Kidney (tissue), 14 donors: ENCODE data around the gene SCAMP5. TPM values are rescaled to one million over a fixed set of nuclear protein-coding genes. Genes with fewer than 3 reads are reported as not detected.

Source experiments
- DNase-seq, 5 donors: peaks; one replicate each; pipeline ENCODE4 v3.0.0-alpha.2; 2013 to 2020
- FAIRE-seq: peaks from 2 replicates; lab custom pipeline; 2012; peaks lifted over from hg19 to GRCh38; lab: Jason Lieb, UNC
- H3K27ac ChIP-seq, 2 donors: one replicate each; pipeline ENCODE4 v1.7.0; 2013; ENCODE audit warnings: low read depth in 2 of 2, low read length in 2 of 2, inconsistent platforms in 1 of 2
- H3K27me3 ChIP-seq: one replicate; pipeline ENCODE4 v1.7.1; 2013; ENCODE audit warnings: low read length, inconsistent platforms; ENCODE audit not compliant: control insufficient read depth, insufficient read depth
- H3K36me3 ChIP-seq, 3 donors: one replicate each; pipeline versions ENCODE4 v1.7.0 to v1.7.1; 2013; ENCODE audit warnings: low read length in 3 of 3, control low read depth in 1 of 3, inconsistent platforms in 1 of 3; ENCODE audit not compliant: insufficient read depth in 3 of 3, control insufficient read depth in 2 of 3
- H3K4me1 ChIP-seq, 3 donors: one replicate each; pipeline versions ENCODE4 v1.7.0 to v1.7.1; 2013; ENCODE audit warnings: low read length in 3 of 3, inconsistent platforms in 1 of 3, low read depth in 1 of 3; ENCODE audit not compliant: control insufficient read depth in 2 of 3, insufficient read depth in 2 of 3
- H3K4me3 ChIP-seq, 3 donors: one replicate each; pipeline versions ENCODE4 v1.7.0 to v1.8.1; 2013; ENCODE audit warnings: low read length in 3 of 3, control low read depth in 1 of 3, inconsistent platforms in 1 of 3
- H3K9ac ChIP-seq, 3 donors: one replicate each; pipeline versions ENCODE4 v1.7.0 to v1.7.1; 2013; ENCODE audit warnings: low read length in 3 of 3, control low read depth in 1 of 3, inconsistent platforms in 1 of 3
- H3K9me3 ChIP-seq, 3 donors: one replicate each; pipeline versions ENCODE4 v1.7.0 to v1.7.1; 2013; ENCODE audit warnings: low read length in 3 of 3, control low read depth in 1 of 3, inconsistent platforms in 1 of 3; ENCODE audit not compliant: control insufficient read depth in 2 of 3, insufficient read depth in 1 of 3
- intact Hi-C: fragments of 100-400 bp; cut with DNase I; formaldehyde crosslinking; loops from one replicate; pipeline ENCODE4 v1.11.1; 2022
- polyA plus RNA-seq: library from polyadenylated mRNA; stranded (reverse); fragments of 350-450 nt; fragmentation: Illumina TruSeq; extraction: RNeasy Lipid Tissue Mini Kit (QIAGEN cat#74804); gene quantifications from one replicate; pipeline ENCODE4 v1.2.3, GENCODE V29; 2014; ENCODE audit warnings: low read depth, low replicate concordance; ENCODE audit not compliant: insufficient read depth
- total RNA-seq: library from RNA; stranded (reverse); fragmentation: NEBNext Ultra II Directional; extraction: Animal tissue kit (Norgen Biotek cat#: 25700); gene quantifications from one replicate; pipeline ENCODE4 v1.2.1, GENCODE V29; 2021
- TF ChIP-seq, protein P1 (sequence below): IDR thresholded peaks from 3 replicates; pipeline ENCODE4 v1.5.1; 2012; ENCODE audit warnings: mild to moderate bottlenecking, moderate library complexity, borderline replicate concordance; ENCODE audit not compliant: insufficient read depth; ENCODE audit errors: extremely low read depth
- donor health status: control.
- donor health status: control.
- donor health status: control.
- donor health status: control.
- donor health status: control.
- donor health status: DM: yes; HTN: yes; CAD: no.
- donor health status: Normal renal cell carcinoma (clear cell type).

SCAMP5 gene
- total and polyA plus RNA-seq, 2 donors from 2014 or later: 13.4 to 29.5 TPM

DNA sequence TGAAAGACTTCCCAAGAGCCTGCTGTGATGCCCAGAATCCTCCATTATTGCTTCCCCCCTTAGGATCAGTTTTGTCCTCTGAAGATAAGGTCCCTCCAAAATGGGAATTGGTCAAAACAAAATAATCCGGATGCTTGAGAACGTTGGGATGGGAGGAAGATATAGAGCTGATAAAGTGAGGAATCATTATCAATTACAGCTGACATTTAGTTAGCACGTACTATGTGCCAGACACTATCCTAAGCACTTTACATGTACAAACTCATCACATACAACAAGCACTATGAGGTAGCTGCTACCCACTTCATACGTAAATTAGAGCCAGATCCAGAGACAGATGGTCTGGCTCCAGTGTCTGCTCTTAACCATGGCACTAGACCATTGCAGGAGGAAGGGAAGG is 32.1 kb upstream of the SCAMP5 start:
- H3K27ac ChIP-seq: no peak overlapping the region
- no peak overlapping the region for H3K4me3 ChIP-seq
- no peak overlapping the region for H3K9ac ChIP-seq
- intact Hi-C loops: no loop called here
- peaks cover 0 to 5% (median 3%) of the 10 kb centered on the region in 3 donors for H3K4me1 ChIP-seq
- no peaks in the 10 kb centered on the region for H3K36me3 ChIP-seq
- no peaks in the 10 kb centered on the region for H3K9me3 ChIP-seq
- FAIRE-seq (no peak), DNase-seq (no peak)
- TF ChIP-seq, protein P1, sequence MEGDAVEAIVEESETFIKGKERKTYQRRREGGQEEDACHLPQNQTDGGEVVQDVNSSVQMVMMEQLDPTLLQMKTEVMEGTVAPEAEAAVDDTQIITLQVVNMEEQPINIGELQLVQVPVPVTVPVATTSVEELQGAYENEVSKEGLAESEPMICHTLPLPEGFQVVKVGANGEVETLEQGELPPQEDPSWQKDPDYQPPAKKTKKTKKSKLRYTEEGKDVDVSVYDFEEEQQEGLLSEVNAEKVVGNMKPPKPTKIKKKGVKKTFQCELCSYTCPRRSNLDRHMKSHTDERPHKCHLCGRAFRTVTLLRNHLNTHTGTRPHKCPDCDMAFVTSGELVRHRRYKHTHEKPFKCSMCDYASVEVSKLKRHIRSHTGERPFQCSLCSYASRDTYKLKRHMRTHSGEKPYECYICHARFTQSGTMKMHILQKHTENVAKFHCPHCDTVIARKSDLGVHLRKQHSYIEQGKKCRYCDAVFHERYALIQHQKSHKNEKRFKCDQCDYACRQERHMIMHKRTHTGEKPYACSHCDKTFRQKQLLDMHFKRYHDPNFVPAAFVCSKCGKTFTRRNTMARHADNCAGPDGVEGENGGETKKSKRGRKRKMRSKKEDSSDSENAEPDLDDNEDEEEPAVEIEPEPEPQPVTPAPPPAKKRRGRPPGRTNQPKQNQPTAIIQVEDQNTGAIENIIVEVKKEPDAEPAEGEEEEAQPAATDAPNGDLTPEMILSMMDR: no peak
- peaks cover 2% of the 10 kb centered on the region for H3K27me3 ChIP-seq

DNA sequence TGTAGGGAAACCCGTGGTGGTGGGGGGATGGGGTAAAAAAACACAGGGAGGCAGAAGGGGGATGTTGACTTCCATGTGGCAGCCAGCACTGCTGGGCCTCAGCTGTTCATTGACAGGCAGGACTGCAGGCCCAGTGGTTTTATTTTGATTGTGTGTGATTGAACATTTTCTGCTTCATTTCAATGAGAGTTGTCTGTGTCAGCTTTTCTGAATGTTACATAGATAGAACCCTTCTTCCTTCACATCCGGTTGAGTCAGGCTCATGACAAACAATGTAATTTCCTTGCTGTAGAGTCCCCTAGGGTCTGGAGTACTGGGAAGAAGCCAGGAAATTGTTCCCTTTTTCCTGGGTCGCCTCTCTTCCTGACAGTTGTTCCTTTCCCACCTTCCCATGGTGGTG is 30.6 kb upstream of the SCAMP5 start:
- no peak overlapping the region for H3K4me3 ChIP-seq
- no peaks in the 10 kb centered on the region for H3K27me3 ChIP-seq
- TF ChIP-seq, protein P1: no peak
- FAIRE-seq (no peak), DNase-seq (peak in 2 of 5 donors; percentile 18 to 30)
- H3K4me1 ChIP-seq: no peaks in the 10 kb centered on the region
- H3K36me3 ChIP-seq: no peaks in the 10 kb centered on the region
- H3K9me3 ChIP-seq: no peaks in the 10 kb centered on the region
- no peak overlapping the region for H3K27ac ChIP-seq
- no peak overlapping the region for H3K9ac ChIP-seq
- intact Hi-C loops: no loop called here

DNA sequence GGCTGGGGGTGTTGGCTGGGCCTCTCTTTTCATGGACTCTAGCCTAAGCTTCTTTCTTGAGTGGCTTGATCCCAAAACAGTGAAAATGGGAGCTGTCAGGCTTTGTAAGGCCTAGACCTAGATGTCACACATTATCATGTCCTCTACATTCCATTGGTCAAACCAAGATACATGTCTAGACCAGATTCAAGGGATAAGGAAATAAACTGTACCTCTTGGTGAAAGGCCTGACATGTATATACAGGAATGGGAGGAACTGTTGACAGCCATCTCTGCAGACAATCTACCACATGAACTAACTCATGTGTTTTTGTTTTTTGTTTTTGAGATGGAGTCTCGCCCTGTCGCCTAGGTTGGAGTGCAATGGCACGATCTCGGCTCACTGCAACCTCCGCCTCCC is 27.7 kb upstream of the SCAMP5 start:
- TF ChIP-seq, protein P1: no peak
- FAIRE-seq (no peak), DNase-seq (peak in 1 of 5 donors; percentile 0)
- H3K27me3 ChIP-seq: no peaks in the 10 kb centered on the region
- H3K9me3 ChIP-seq: no peaks in the 10 kb centered on the region
- H3K36me3 ChIP-seq: no peaks in the 10 kb centered on the region
- no peak overlapping the region for H3K4me3 ChIP-seq
- no peaks in the 10 kb centered on the region for H3K4me1 ChIP-seq
- no peak overlapping the region for H3K27ac ChIP-seq
- intact Hi-C loops: no loop called here
- no peak overlapping the region for H3K9ac ChIP-seq

DNA sequence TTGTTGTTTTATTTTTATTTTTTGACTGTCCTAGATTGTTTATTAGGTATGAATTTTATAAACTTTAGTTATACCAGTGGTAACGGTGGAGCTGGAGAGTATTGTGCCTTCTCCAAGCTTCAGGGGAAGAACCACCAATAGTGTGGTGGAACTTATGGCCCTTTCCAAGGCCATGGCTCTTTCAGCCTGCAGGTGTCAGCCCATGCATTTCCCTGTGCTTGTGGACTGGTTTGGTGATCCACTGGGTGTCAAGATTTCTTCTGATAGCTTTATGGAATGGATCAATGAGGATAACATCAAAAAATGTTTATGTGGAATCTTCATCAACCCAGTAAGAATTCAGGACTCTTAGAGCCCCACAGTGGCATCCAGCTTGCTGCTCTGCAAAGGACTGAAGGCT is 19.2 kb upstream of the SCAMP5 start:
- DNase-seq (no peak), FAIRE-seq (no peak)
- no peak overlapping the region for H3K27ac ChIP-seq
- intact Hi-C loops: no loop called here
- TF ChIP-seq, protein P1: no peak
- H3K9me3 ChIP-seq: no peaks in the 10 kb centered on the region
- H3K27me3 ChIP-seq: no peaks in the 10 kb centered on the region
- H3K4me3 ChIP-seq: no peak overlapping the region
- H3K9ac ChIP-seq: no peak overlapping the region
- no peaks in the 10 kb centered on the region for H3K36me3 ChIP-seq
- H3K4me1 ChIP-seq: no peaks in the 10 kb centered on the region
